NCI-H2227 (cell line): Measurements from ENCODE around the gene TMOD1.
"Not testable (repeated sequence)": the region's sequence is repeated elsewhere in the genome, so short reads cannot be mapped to it uniquely, and the experiment has no call there.

Experiments used
- DNase-seq: peaks from one replicate; lab custom pipeline; 2025; ENCODE audit not compliant: unreplicated experiment; lab: John Stamatoyannopoulos, UW

TMOD1 gene

GRCh38 chr9:97563458-97564135, 62.1 kb downstream of the TMOD1 start:
- no peak for DNase-seq

- no peak for DNase-seq
Measured at GRCh38 chr9:97564291-97565175, 63.1 kb downstream of the TMOD1 start.

- no peak for DNase-seq
Measured at GRCh38 chr9:97565262-97565661, 63.8 kb downstream of the TMOD1 start.

GRCh38 chr9:97567182-97567893, 65.9 kb downstream of the TMOD1 start:
- DNase-seq, result no peak

GRCh38 chr9:97567894-97568202, 66.4 kb downstream of the TMOD1 start:
- no peak for DNase-seq

- DNase-seq, result no peak
Measured at GRCh38 chr9:97568461-97569275, 67.2 kb downstream of the TMOD1 start.

- no peak for DNase-seq
Measured at GRCh38 chr9:97570899-97571298, 69.4 kb downstream of the TMOD1 start.

- no peak for DNase-seq
Measured at GRCh38 chr9:97571664-97572063, 70.2 kb downstream of the TMOD1 start.

- DNase-seq, result no peak
Measured at GRCh38 chr9:97572196-97572891, 70.9 kb downstream of the TMOD1 start.

GRCh38 chr9:97572892-97573365, 71.5 kb downstream of the TMOD1 start:
- no peak for DNase-seq

- no peak for DNase-seq
Measured at GRCh38 chr9:97573482-97574073, 72.1 kb downstream of the TMOD1 start.

- DNase-seq, result not testable (repeated sequence)
Measured at GRCh38 chr9:97574101-97574571, 72.7 kb downstream of the TMOD1 start.

- not testable (repeated sequence) for DNase-seq
Measured at GRCh38 chr9:97574921-97575672, 73.6 kb downstream of the TMOD1 start.

GRCh38 chr9:97575673-97576200, 74.3 kb downstream of the TMOD1 start:
- no peak for DNase-seq

- DNase-seq, result no peak
Measured at GRCh38 chr9:97577051-97577450, 75.6 kb downstream of the TMOD1 start.

GRCh38 chr9:97578846-97579245, 77.4 kb downstream of the TMOD1 start:
- no peak for DNase-seq

- no peak for DNase-seq
Measured at GRCh38 chr9:97579914-97580313, 78.4 kb downstream of the TMOD1 start.

- not testable (repeated sequence) for DNase-seq
Measured at GRCh38 chr9:97581590-97581989, 80.1 kb downstream of the TMOD1 start.

GRCh38 chr9:97584778-97585177, 83.3 kb downstream of the TMOD1 start:
- not testable (repeated sequence) for DNase-seq
